H9 (cell line): ENCODE results near the gene DNAJC1. TPM values are rescaled to one million over a fixed set of nuclear protein-coding genes. Genes with fewer than 3 reads are reported as not detected.

Experiments used
- DNase-seq: peaks from one replicate; pipeline ENCODE4 v3.0.0-alpha.2; 2017
- H2AFZ ChIP-seq: one replicate; pipeline ENCODE4 v1.6.1; 2013; ENCODE audit warnings: mild to moderate bottlenecking, low read length, control low read depth, moderate library complexity
- H2AK5ac ChIP-seq: 2 replicates; pipeline ENCODE4 v1.6.1; 2013; ENCODE audit warnings: low read length, control low read depth, mixed read lengths; ENCODE audit not compliant: insufficient read length
- H2BK120ac ChIP-seq: one replicate; pipeline ENCODE4 v1.6.1; 2013; ENCODE audit warnings: low read depth, mild to moderate bottlenecking, low read length, control low read depth, inconsistent platforms; ENCODE audit not compliant: poor library complexity, severe bottlenecking
- H2BK12ac ChIP-seq: 2 replicates; pipeline ENCODE4 v1.6.1; 2013; ENCODE audit warnings: low read length, control low read depth, mixed read lengths, low read depth; ENCODE audit not compliant: insufficient read length
- H2BK15ac ChIP-seq: 2 replicates; pipeline ENCODE4 v1.6.1; 2013; ENCODE audit warnings: low read depth, low read length, control low read depth
- H2BK20ac ChIP-seq: one replicate; pipeline ENCODE4 v1.6.1; 2013; ENCODE audit warnings: low read depth, mild to moderate bottlenecking, low read length, control low read depth, inconsistent platforms; ENCODE audit not compliant: poor library complexity, severe bottlenecking
- H2BK5ac ChIP-seq: 2 replicates; pipeline ENCODE4 v1.6.1; 2013; ENCODE audit warnings: low read length, control low read depth, mixed read lengths; ENCODE audit not compliant: insufficient read length
- H3K14ac ChIP-seq: 2 replicates; pipeline ENCODE4 v1.6.1; 2013; ENCODE audit warnings: low read length, control low read depth; ENCODE audit not compliant: insufficient read depth
- H3K18ac ChIP-seq: 2 replicates; pipeline ENCODE4 v1.6.1; 2013; ENCODE audit warnings: low read depth, mild to moderate bottlenecking, mixed read lengths, low read length, control low read depth; ENCODE audit not compliant: insufficient read length
- H3K23ac ChIP-seq: 2 replicates; pipeline ENCODE4 v1.6.1; 2013; ENCODE audit warnings: low read length, control low read depth, mixed read lengths, low read depth; ENCODE audit not compliant: insufficient read length
- H3K23me2 ChIP-seq: 2 replicates; pipeline ENCODE4 v1.6.1; 2013; ENCODE audit warnings: low read depth, mild to moderate bottlenecking, mixed read lengths, low read length, control low read depth; ENCODE audit not compliant: insufficient read length, poor library complexity, severe bottlenecking
- H3K27ac ChIP-seq: 2 replicates; pipeline ENCODE4 v1.5.1; 2013; ENCODE audit warnings: low read length, control low read depth, mixed read lengths, low read depth; ENCODE audit not compliant: insufficient read length
- H3K27me3 ChIP-seq: 2 replicates; pipeline ENCODE4 v1.6.1; 2013; ENCODE audit warnings: low read length, control low read depth, inconsistent platforms; ENCODE audit not compliant: insufficient read depth
- H3K4ac ChIP-seq: 2 replicates; pipeline ENCODE4 v1.6.1; 2013; ENCODE audit warnings: low read depth, mild to moderate bottlenecking, control low read depth, inconsistent platforms, low read length, moderate library complexity
- H3K4me1 ChIP-seq: 2 replicates; pipeline ENCODE4 v1.6.1; 2013; ENCODE audit warnings: low read length, control low read depth, inconsistent platforms; ENCODE audit not compliant: insufficient read depth
- H3K4me2 ChIP-seq: 2 replicates; pipeline ENCODE4 v1.6.1; 2013; ENCODE audit warnings: low read length, control low read depth, mixed read lengths; ENCODE audit not compliant: insufficient read length, insufficient read depth
- H3K56ac ChIP-seq: 2 replicates; pipeline ENCODE4 v1.6.1; 2013; ENCODE audit warnings: low read depth, mild to moderate bottlenecking, mixed read lengths, low read length, control low read depth; ENCODE audit not compliant: insufficient read length
- H3K79me1 ChIP-seq: 2 replicates; pipeline ENCODE4 v1.6.1; 2013; ENCODE audit warnings: low read depth, mild to moderate bottlenecking, moderate library complexity, low read length, control low read depth, inconsistent platforms; ENCODE audit not compliant: insufficient read depth, poor library complexity, severe bottlenecking
- H3K79me2 ChIP-seq: 2 replicates; pipeline ENCODE4 v1.6.1; 2013; ENCODE audit warnings: low read length, control low read depth, inconsistent platforms; ENCODE audit not compliant: insufficient read depth
- H3K9ac ChIP-seq: 2 replicates; pipeline ENCODE4 v1.6.1; 2013; ENCODE audit warnings: low read length, control low read depth, mixed read lengths; ENCODE audit not compliant: insufficient read length; ENCODE audit errors: extremely low read depth
- H3K9me3 ChIP-seq: one replicate; pipeline ENCODE4 v1.6.1; 2013; ENCODE audit warnings: low read depth, low read length, inconsistent platforms; ENCODE audit not compliant: control insufficient read depth
- H3T11ph ChIP-seq: one replicate; pipeline ENCODE4 v1.6.1; 2013; ENCODE audit warnings: mild to moderate bottlenecking, low read length, control low read depth, inconsistent platforms
- H4K20me1 ChIP-seq: one replicate; pipeline ENCODE4 v1.6.1; 2013; ENCODE audit not compliant: control insufficient read depth, insufficient read length, insufficient read depth
- H4K5ac ChIP-seq: 2 replicates; pipeline ENCODE4 v1.6.1; 2013; ENCODE audit warnings: low read depth, mild to moderate bottlenecking, mixed read lengths, low read length, control low read depth; ENCODE audit not compliant: insufficient read length
- H4K8ac ChIP-seq: replicated peaks from 2 replicates; pipeline ENCODE4 v1.6.1; 2013; ENCODE audit warnings: low read length, control low read depth, mixed read lengths, low read depth; ENCODE audit not compliant: insufficient read length
- H4K91ac ChIP-seq: 2 replicates; pipeline ENCODE4 v1.6.1; 2013; ENCODE audit warnings: low read depth, mild to moderate bottlenecking, moderate library complexity, mixed read lengths, low read length, control low read depth; ENCODE audit not compliant: insufficient read length
- H3K27ac Mint-ChIP-seq, 3 experiments: 2 replicates in 2 of 3; 3 replicates in 1 of 3; pipeline ENCODE4 v1.8.0; 2020 to 2021; ENCODE audit warnings: mixed read lengths in 3 of 3, mild to moderate bottlenecking in 1 of 3, moderate library complexity in 1 of 3
- H3K27me3 Mint-ChIP-seq: 2 replicates; pipeline ENCODE4 v1.8.0; 2021; ENCODE audit warnings: low read depth, mild to moderate bottlenecking, moderate library complexity, mixed read lengths
- H3K36me3 Mint-ChIP-seq, 3 experiments: 2 replicates in 2 of 3; 3 replicates in 1 of 3; pipeline ENCODE4 v1.8.0; 2020 to 2021; ENCODE audit warnings: low read depth in 3 of 3, mixed read lengths in 3 of 3; ENCODE audit not compliant: insufficient read depth in 1 of 3
- H3K4me1 Mint-ChIP-seq, 2 experiments: 2 replicates each; pipeline ENCODE4 v1.8.0; 2020; ENCODE audit warnings: mixed read lengths in 2 of 2
- H3K4me3 Mint-ChIP-seq, 2 experiments: 2 replicates in 1 of 2; 3 replicates in 1 of 2; pipeline ENCODE4 v1.8.0; 2020 to 2021; ENCODE audit warnings: mild to moderate bottlenecking in 2 of 2, mixed read lengths in 2 of 2, moderate library complexity in 1 of 2
- H3K9me3 Mint-ChIP-seq, 2 experiments: 2 replicates in 1 of 2; 3 replicates in 1 of 2; pipeline ENCODE4 v1.8.0; 2020; ENCODE audit warnings: mild to moderate bottlenecking in 2 of 2, mixed read lengths in 2 of 2, moderate library complexity in 1 of 2
- WGBS: extraction: QIAGEN DNeasy Blood & Tissue Kit; methylation state at CpG from one replicate; pipeline ENCODE4 v1.1.7; 2013; ENCODE audit warnings: missing lambda C conversion rate, low lambda C conversion rate, mixed read lengths; ENCODE audit not compliant: insufficient read length; ENCODE audit errors: extremely low coverage; 5-methylcytosine and 5-hydroxymethylcytosine counted together
- total RNA-seq: library from RNA; stranded (reverse); gene quantifications from 2 replicates; pipeline ENCODE4 v1.2.1, GENCODE V29; 2021
- TF ChIP-seq, protein P1 (sequence below): fragments of 200-600 bp; sonication (generic); conservative IDR thresholded peaks from 3 replicates; pipeline ENCODE4 v1.8.0; 2021; ENCODE audit warnings: antibody characterized with exemption, mild to moderate bottlenecking

Gene DNAJC1
- total RNA-seq, 1 experiment from 2014 or later: 11.2 TPM

DNA sequence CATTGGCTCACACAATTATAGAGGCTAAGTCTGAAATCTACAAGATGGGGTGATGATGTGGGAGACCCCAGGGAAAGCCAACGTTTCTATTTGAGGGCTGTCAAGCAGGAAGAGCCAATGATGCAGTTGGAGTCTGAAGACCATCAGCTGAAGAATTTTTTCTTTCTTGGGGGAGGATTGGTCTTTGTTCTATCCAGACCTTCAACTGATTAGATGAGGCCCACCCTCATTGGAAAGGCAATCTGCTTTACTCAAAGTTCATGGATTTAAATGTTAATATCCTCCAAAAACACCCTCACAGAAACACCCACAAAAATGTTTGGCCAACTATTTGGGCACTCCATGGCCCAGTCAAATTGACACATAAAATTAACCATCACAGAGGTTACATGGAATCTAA lies 44.3 kb upstream of the DNAJC1 start:
- Mint-ChIP-seq H3K36me3 (peaks cover 5 to 20% (median 9%) of the 10 kb centered on the region in 3 experiments; a peak in 5 of 7 replicates), H3K27me3 (no peaks in the 10 kb centered on the region), H3K4me1 (peaks cover 4 to 6% of the 10 kb centered on the region in 2 experiments; a peak in 3 of 4 replicates), H3K27ac (no peak overlapping the region), H3K4me3 (no peak overlapping the region), H3K9me3 (peaks cover 20 to 25% of the 10 kb centered on the region in 2 experiments)
- H3K4me2 ChIP-seq: no peak overlapping the region
- no peaks in the 10 kb centered on the region for H3K79me2 ChIP-seq
- no peak overlapping the region for H2BK120ac ChIP-seq
- H3K14ac ChIP-seq: no peak overlapping the region
- peaks cover 2% of the 10 kb centered on the region for H3K9me3 ChIP-seq
- no peaks in the 10 kb centered on the region for H3K27me3 ChIP-seq
- no peak overlapping the region for H3K18ac ChIP-seq
- no peak overlapping the region for H3T11ph ChIP-seq
- no peak overlapping the region for H2AFZ ChIP-seq
- H3K23ac ChIP-seq: no peak overlapping the region
- no peaks in the 10 kb centered on the region for H4K20me1 ChIP-seq
- no peak overlapping the region for H2BK20ac ChIP-seq
- H3K9ac ChIP-seq: no peak overlapping the region
- H2BK12ac ChIP-seq: no peak overlapping the region
- no peaks in the 10 kb centered on the region for H3K4me1 ChIP-seq
- H3K23me2 ChIP-seq: no peaks in the 10 kb centered on the region
- no CpG with 5 or more reads among the region's 1 CpG for WGBS
- H3K4ac ChIP-seq: no peak overlapping the region
- no peak for DNase-seq
- H3K27ac ChIP-seq: no peak overlapping the region
- H2BK5ac ChIP-seq: no peak overlapping the region
- H2AK5ac ChIP-seq: no peak overlapping the region
- TF ChIP-seq, protein P1, sequence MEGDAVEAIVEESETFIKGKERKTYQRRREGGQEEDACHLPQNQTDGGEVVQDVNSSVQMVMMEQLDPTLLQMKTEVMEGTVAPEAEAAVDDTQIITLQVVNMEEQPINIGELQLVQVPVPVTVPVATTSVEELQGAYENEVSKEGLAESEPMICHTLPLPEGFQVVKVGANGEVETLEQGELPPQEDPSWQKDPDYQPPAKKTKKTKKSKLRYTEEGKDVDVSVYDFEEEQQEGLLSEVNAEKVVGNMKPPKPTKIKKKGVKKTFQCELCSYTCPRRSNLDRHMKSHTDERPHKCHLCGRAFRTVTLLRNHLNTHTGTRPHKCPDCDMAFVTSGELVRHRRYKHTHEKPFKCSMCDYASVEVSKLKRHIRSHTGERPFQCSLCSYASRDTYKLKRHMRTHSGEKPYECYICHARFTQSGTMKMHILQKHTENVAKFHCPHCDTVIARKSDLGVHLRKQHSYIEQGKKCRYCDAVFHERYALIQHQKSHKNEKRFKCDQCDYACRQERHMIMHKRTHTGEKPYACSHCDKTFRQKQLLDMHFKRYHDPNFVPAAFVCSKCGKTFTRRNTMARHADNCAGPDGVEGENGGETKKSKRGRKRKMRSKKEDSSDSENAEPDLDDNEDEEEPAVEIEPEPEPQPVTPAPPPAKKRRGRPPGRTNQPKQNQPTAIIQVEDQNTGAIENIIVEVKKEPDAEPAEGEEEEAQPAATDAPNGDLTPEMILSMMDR: no peak
- no peak overlapping the region for H4K91ac ChIP-seq
- no peaks in the 10 kb centered on the region for H3K79me1 ChIP-seq
- no peak overlapping the region for H4K5ac ChIP-seq
- H4K8ac ChIP-seq: no peak overlapping the region
- H3K56ac ChIP-seq: no peak overlapping the region
- no peak overlapping the region for H2BK15ac ChIP-seq
